WTC11 (cell line): ENCODE measurements around the gene ADI1. TPM values are rescaled to one million over a fixed set of nuclear protein-coding genes. Genes with fewer than 3 reads are reported as not detected.
A peak's percentile ranks its signal among the peaks of the same experiment; 100 is the strongest.

Source experiments
- ATAC-seq: fragments of 200-7000 bp; cut with Tn5 transposase; 2 replicates; pipeline ENCODE4 v1.10.0; 2021; ENCODE audit warnings: mild to moderate bottlenecking, moderate library complexity
- CTCF ChIA-PET: fragments of 300-600 bp; sonication (Branson Sonifier 250); formaldehyde crosslinking; loops from one replicate; lab custom pipeline; 2021; ENCODE audit warnings: antibody characterized with exemption; lab: Charles Lee
- POLR2A ChIA-PET: fragments of 350-600 bp; sonication (Branson Sonifier 250); formaldehyde crosslinking; loops from one replicate; lab custom pipeline; 2021; ENCODE audit warnings: antibody characterized with exemption; lab: Charles Lee
- DNase-seq: peaks from one replicate; pipeline ENCODE4 v3.0.0; 2021; ENCODE audit warnings: low spot score
- H3K27ac Mint-ChIP-seq: 2 replicates; pipeline ENCODE4 v1.8.0; 2021; ENCODE audit warnings: mixed read lengths
- H3K27me3 Mint-ChIP-seq: 2 replicates; pipeline ENCODE4 v1.8.0; 2021; ENCODE audit warnings: low read depth, mild to moderate bottlenecking, moderate library complexity, mixed read lengths
- H3K36me3 Mint-ChIP-seq: 2 replicates; pipeline ENCODE4 v1.8.0; 2021; ENCODE audit warnings: mixed read lengths
- H3K4me1 Mint-ChIP-seq: 2 replicates; pipeline ENCODE4 v1.8.0; 2022; ENCODE audit warnings: mixed read lengths
- H3K4me3 Mint-ChIP-seq: 2 replicates; pipeline ENCODE4 v1.8.0; 2021; ENCODE audit warnings: mild to moderate bottlenecking, moderate library complexity, mixed read lengths
- H3K9me3 Mint-ChIP-seq: 2 replicates; pipeline ENCODE4 v1.8.0; 2021; ENCODE audit warnings: mixed read lengths
- ZNF263 ChIP-seq: sonication (generic); formaldehyde crosslinking; IDR thresholded peaks from 2 replicates; pipeline ENCODE4 v1.8.1; 2022; ENCODE audit warnings: low read depth, mild to moderate bottlenecking, moderate library complexity, missing genetic modification reagents
- ZNF317 ChIP-seq: sonication (generic); formaldehyde crosslinking; IDR thresholded peaks from 2 replicates; pipeline ENCODE4 v1.8.1; 2023; ENCODE audit warnings: low read depth, mild to moderate bottlenecking, moderate library complexity, missing genetic modification reagents, borderline replicate concordance
- total RNA-seq: library from RNA; stranded (reverse); gene quantifications from 3 replicates; pipeline ENCODE4 v1.2.3, GENCODE V29; 2021
- TF ChIP-seq, protein P1 (sequence below): sonication (generic); formaldehyde crosslinking; IDR thresholded peaks from 2 replicates; pipeline ENCODE4 v1.8.1; 2023; ENCODE audit warnings: mild to moderate bottlenecking, missing genetic modification reagents, moderate library complexity
- TF ChIP-seq, protein P2 (sequence below): fragments of 250-450 bp; sonication (Bioruptor Pico); conservative IDR thresholded peaks from 2 replicates; pipeline ENCODE4 v1.9.0; 2021; ENCODE audit warnings: mild to moderate bottlenecking
- TF ChIP-seq, protein P3 (sequence below): sonication (generic); formaldehyde crosslinking; IDR thresholded peaks from 2 replicates; pipeline ENCODE4 v1.8.1; 2023; ENCODE audit warnings: mild to moderate bottlenecking, missing genetic modification reagents, borderline replicate concordance
- TF ChIP-seq, protein P4 (sequence below): fragments of 250-450 bp; sonication (Bioruptor Pico); IDR thresholded peaks from 2 replicates; pipeline ENCODE4 v1.9.0; 2021; ENCODE audit warnings: moderate library complexity, mild to moderate bottlenecking, inconsistent platforms, borderline replicate concordance
- TF ChIP-seq, protein P5 (sequence below): fragments of 250-450 bp; sonication (Bioruptor Pico); IDR thresholded peaks from 2 replicates; pipeline ENCODE4 v2.1.2; 2022; ENCODE audit warnings: mild to moderate bottlenecking, moderate library complexity
- TF ChIP-seq, protein P6 (sequence below): fragments of 250-450 bp; sonication (Bioruptor Pico); IDR thresholded peaks from 2 replicates; pipeline ENCODE4 v1.8.0; 2021; ENCODE audit warnings: mild to moderate bottlenecking

The ADI1 gene
- total RNA-seq, 1 experiment from 2014 or later: 21.4 TPM

GRCh38 chr2:3490191-3491170 lies 28.9 kb downstream of the ADI1 start:
- POLR2A ChIA-PET: no interaction called here
- Mint-ChIP-seq H3K36me3 (peaks cover 11% of the 10 kb centered on the region), H3K27me3 (peaks cover 3% of the 10 kb centered on the region; the same call in 1 of the 2 replicates), H3K4me1 (peaks cover 15% of the 10 kb centered on the region; the same call in 1 of the 2 replicates), H3K27ac (peak overlapping the region; percentile 86; the same call in 1 of the 2 replicates), H3K4me3 (no peak overlapping the region), H3K9me3 (peaks cover 5% of the 10 kb centered on the region)
- no peak for DNase-seq
- CTCF ChIA-PET: interaction anchor here (0.9 kb wide), 1 partner anchor 91 kb away, joined by 3 read pairs; no protein-coding TSS in a partner anchor
- TF ChIP-seq, protein P1, sequence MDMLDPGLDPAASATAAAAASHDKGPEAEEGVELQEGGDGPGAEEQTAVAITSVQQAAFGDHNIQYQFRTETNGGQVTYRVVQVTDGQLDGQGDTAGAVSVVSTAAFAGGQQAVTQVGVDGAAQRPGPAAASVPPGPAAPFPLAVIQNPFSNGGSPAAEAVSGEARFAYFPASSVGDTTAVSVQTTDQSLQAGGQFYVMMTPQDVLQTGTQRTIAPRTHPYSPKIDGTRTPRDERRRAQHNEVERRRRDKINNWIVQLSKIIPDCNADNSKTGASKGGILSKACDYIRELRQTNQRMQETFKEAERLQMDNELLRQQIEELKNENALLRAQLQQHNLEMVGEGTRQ (CRISPR knock-in tag): no peak
- TF ChIP-seq, protein P2, sequence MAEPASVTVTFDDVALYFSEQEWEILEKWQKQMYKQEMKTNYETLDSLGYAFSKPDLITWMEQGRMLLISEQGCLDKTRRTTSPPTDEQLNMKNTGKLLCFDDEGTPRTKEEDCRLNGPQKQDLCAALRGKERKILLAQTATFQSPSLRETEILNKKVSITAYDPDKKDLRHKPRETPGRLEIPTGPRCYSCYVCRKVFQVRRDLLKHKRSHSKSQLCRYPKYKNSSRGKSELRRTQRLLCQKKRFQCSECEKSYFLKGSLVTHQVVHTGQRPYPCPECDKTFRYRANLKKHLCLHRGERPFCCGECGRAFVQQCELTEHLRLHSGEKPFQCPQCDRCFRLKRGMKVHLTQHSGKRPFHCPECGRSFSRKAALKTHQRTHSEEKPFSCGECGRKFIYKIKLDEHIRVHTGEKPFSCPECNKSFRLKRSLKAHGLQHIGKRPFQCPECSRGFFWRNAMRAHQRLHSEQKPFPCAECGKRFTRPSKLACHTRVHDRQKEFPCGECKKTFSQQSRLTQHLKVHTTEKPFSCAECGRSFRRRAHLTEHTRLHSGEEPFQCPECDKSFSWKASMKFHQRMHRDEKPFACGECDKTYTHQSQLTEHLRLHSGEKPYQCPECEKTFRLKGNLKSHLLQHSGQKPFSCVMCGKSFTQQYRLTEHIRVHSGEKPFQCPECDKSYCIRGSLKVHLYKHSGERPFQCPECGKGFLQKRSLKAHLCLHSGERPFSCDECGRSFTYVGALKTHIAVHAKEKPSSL (CRISPR knock-in tag): no peak
- TF ChIP-seq, protein P3, sequence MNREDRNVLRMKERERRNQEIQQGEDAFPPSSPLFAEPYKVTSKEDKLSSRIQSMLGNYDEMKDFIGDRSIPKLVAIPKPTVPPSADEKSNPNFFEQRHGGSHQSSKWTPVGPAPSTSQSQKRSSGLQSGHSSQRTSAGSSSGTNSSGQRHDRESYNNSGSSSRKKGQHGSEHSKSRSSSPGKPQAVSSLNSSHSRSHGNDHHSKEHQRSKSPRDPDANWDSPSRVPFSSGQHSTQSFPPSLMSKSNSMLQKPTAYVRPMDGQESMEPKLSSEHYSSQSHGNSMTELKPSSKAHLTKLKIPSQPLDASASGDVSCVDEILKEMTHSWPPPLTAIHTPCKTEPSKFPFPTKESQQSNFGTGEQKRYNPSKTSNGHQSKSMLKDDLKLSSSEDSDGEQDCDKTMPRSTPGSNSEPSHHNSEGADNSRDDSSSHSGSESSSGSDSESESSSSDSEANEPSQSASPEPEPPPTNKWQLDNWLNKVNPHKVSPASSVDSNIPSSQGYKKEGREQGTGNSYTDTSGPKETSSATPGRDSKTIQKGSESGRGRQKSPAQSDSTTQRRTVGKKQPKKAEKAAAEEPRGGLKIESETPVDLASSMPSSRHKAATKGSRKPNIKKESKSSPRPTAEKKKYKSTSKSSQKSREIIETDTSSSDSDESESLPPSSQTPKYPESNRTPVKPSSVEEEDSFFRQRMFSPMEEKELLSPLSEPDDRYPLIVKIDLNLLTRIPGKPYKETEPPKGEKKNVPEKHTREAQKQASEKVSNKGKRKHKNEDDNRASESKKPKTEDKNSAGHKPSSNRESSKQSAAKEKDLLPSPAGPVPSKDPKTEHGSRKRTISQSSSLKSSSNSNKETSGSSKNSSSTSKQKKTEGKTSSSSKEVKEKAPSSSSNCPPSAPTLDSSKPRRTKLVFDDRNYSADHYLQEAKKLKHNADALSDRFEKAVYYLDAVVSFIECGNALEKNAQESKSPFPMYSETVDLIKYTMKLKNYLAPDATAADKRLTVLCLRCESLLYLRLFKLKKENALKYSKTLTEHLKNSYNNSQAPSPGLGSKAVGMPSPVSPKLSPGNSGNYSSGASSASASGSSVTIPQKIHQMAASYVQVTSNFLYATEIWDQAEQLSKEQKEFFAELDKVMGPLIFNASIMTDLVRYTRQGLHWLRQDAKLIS (CRISPR knock-in tag): no peak
- TF ChIP-seq, all 79 proteins: peak for 0
- no peak for ATAC-seq

DNA sequence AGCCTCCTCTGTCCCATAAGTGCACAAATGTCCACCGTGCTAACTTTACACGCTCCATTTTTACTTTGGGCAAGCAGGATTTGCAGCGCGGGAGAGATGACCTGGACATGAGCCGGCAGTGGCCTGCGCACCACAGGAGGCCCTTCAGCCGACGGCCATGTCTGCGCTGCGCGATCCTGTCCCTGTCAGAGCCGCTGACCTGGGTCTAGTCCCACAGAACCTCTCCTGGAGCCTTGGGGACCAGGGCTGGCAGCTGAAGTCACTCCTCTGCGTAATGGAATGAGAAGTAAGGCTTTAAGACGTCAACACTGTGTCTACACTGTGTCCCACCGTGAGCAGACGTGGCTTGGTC lies 29.6 kb downstream of the ADI1 start:
- H3K27me3 Mint-ChIP-seq: peaks cover 3% of the 10 kb centered on the region; the same call in 1 of the 2 replicates
- H3K36me3 Mint-ChIP-seq: peaks cover 14% of the 10 kb centered on the region
- ChIA-PET CTCF (no interaction called here), POLR2A (no interaction called here)
- no peak overlapping the region for H3K4me3 Mint-ChIP-seq
- ATAC-seq: no peak
- TF ChIP-seq, protein P4, sequence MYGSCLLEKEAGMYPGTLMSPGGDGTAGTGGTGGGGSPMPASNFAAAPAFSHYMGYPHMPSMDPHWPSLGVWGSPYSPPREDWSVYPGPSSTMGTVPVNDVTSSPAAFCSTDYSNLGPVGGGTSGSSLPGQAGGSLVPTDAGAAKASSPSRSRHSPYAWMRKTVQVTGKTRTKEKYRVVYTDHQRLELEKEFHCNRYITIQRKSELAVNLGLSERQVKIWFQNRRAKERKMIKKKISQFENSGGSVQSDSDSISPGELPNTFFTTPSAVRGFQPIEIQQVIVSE (CRISPR knock-in tag): no peak
- TF ChIP-seq ZNF317 (CRISPR knock-in tag): no peak
- TF ChIP-seq, protein P5, sequence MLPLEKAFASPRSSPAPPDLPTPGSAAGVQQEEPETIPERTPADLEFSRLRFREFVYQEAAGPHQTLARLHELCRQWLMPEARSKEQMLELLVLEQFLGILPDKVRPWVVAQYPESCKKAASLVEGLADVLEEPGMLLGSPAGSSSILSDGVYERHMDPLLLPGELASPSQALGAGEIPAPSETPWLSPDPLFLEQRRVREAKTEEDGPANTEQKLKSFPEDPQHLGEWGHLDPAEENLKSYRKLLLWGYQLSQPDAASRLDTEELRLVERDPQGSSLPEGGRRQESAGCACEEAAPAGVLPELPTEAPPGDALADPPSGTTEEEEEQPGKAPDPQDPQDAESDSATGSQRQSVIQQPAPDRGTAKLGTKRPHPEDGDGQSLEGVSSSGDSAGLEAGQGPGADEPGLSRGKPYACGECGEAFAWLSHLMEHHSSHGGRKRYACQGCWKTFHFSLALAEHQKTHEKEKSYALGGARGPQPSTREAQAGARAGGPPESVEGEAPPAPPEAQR (CRISPR knock-in tag): no peak
- TF ChIP-seq, protein P6, sequence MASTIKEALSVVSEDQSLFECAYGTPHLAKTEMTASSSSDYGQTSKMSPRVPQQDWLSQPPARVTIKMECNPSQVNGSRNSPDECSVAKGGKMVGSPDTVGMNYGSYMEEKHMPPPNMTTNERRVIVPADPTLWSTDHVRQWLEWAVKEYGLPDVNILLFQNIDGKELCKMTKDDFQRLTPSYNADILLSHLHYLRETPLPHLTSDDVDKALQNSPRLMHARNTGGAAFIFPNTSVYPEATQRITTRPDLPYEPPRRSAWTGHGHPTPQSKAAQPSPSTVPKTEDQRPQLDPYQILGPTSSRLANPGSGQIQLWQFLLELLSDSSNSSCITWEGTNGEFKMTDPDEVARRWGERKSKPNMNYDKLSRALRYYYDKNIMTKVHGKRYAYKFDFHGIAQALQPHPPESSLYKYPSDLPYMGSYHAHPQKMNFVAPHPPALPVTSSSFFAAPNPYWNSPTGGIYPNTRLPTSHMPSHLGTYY (CRISPR knock-in tag): no peak
- TF ChIP-seq ZNF263: no peak
- peaks cover 15% of the 10 kb centered on the region; the same call in 1 of the 2 replicates for H3K4me1 Mint-ChIP-seq
- no peak for DNase-seq
- H3K27ac Mint-ChIP-seq: peak overlapping the region; percentile 86; the same call in 1 of the 2 replicates
- peaks cover 5% of the 10 kb centered on the region for H3K9me3 Mint-ChIP-seq
